Endothelial cell of umbilical vein (primary cell): Measurements from ENCODE around the gene PAX5. TPM values are rescaled to one million over a fixed set of nuclear protein-coding genes. Genes with fewer than 3 reads are reported as not detected.
"Not testable (repeated sequence)": the region's sequence is repeated elsewhere in the genome, so short reads cannot be mapped to it uniquely, and the experiment has no call there.

Source experiments
- BruUV-seq: library from RNA; stranded (reverse); fragments of 400-500 nt; replicated peaks from 2 replicates; lab custom pipeline; 2021; lab: Mats Ljungman, UMichigan
- CTCF ChIA-PET: fragments of 300-600, 350-600 bp; sonication (Branson Sonifier 250); formaldehyde crosslinking; loops from one replicate; lab custom pipeline; 2021; ENCODE audit warnings: antibody characterized with exemption, inconsistent platforms; lab: Charles Lee
- POLR2A ChIA-PET: fragments of 300-600, 350-600 bp; sonication (Branson Sonifier 250); formaldehyde crosslinking; loops from one replicate; lab custom pipeline; 2021; ENCODE audit warnings: antibody characterized with exemption, inconsistent platforms; lab: Charles Lee
- DNase-seq: peaks from one replicate; pipeline ENCODE4 v3.0.0-alpha.2; 2011; ENCODE audit warnings: low read depth, low spot score
- FAIRE-seq: peaks from 2 replicates; lab custom pipeline; 2011; peaks lifted over from hg19 to GRCh38; lab: Jason Lieb, UNC
- H2AFZ ChIP-seq: 2 replicates; pipeline ENCODE4 v1.6.0; 2012; ENCODE audit warnings: low read depth, low read length, control low read depth, inconsistent platforms
- H3K27ac ChIP-seq: 2 replicates; pipeline ENCODE4 v1.5.1; 2011; ENCODE audit warnings: low read depth, mild to moderate bottlenecking, control low read depth, low read length, moderate library complexity; ENCODE audit not compliant: insufficient read depth
- H3K27me3 ChIP-seq, 2 experiments: 2 replicates each; pipeline versions ENCODE4 v1.6.0 to v1.6.1; 2011; ENCODE audit warnings: low read length in 2 of 2, mixed read lengths in 1 of 2; ENCODE audit not compliant: control insufficient read depth in 2 of 2, insufficient read depth in 2 of 2
- H3K36me3 ChIP-seq, 2 experiments: 2 replicates in 1 of 2; 3 replicates in 1 of 2; pipeline ENCODE4 v1.5.1; 2011; ENCODE audit warnings: low read length in 2 of 2, mild to moderate bottlenecking in 1 of 2, moderate library complexity in 1 of 2; ENCODE audit not compliant: control insufficient read depth in 2 of 2, insufficient read depth in 2 of 2; ENCODE audit errors: extremely low read depth in 1 of 2
- H3K4me1 ChIP-seq: 3 replicates; pipeline ENCODE4 v1.5.1; 2011; ENCODE audit warnings: mild to moderate bottlenecking, low read length; ENCODE audit not compliant: control insufficient read depth, insufficient read depth; ENCODE audit errors: extremely low read depth
- H3K4me2 ChIP-seq: 2 replicates; pipeline ENCODE4 v1.6.1; 2011; ENCODE audit warnings: low read length, control low read depth, mixed read lengths; ENCODE audit not compliant: insufficient read depth
- H3K4me3 ChIP-seq, 3 experiments: fragments of 200-600 bp in 1 of 3; sonication (generic), shearing (Covaris generic) in 1 of 3; replicated peaks in 1 of 3; 2 replicates each; pipeline ENCODE4 v1.5.1; 2011 to 2016; ENCODE audit warnings: control low read depth in 3 of 3, low read length in 3 of 3, mild to moderate bottlenecking in 2 of 3, inconsistent platforms in 1 of 3, low read depth in 1 of 3, moderate library complexity in 1 of 3; ENCODE audit not compliant: insufficient read depth in 1 of 3
- H3K79me2 ChIP-seq: 2 replicates; pipeline ENCODE4 v1.6.0; 2012; ENCODE audit warnings: low read length, inconsistent platforms; ENCODE audit not compliant: control insufficient read depth, insufficient read depth
- H3K9ac ChIP-seq: replicated peaks from 2 replicates; pipeline ENCODE3; 2011; ENCODE audit warnings: low read length, control low read depth; ENCODE audit not compliant: insufficient read depth; ENCODE audit errors: extremely low read depth
- H3K9me1 ChIP-seq: replicated peaks from 3 replicates; pipeline ENCODE4 v1.6.0; 2011; ENCODE audit warnings: mild to moderate bottlenecking, low read length; ENCODE audit not compliant: control insufficient read depth, insufficient read depth; ENCODE audit errors: extremely low read depth
- H3K9me3 ChIP-seq: replicated peaks from 2 replicates; pipeline ENCODE4 v1.5.1; 2012; ENCODE audit warnings: low read length, inconsistent platforms; ENCODE audit not compliant: control insufficient read depth, insufficient read depth
- H4K20me1 ChIP-seq: replicated peaks from 2 replicates; pipeline ENCODE3; 2011; ENCODE audit warnings: mild to moderate bottlenecking, low read length; ENCODE audit not compliant: control insufficient read depth, insufficient read depth; ENCODE audit errors: extremely low read depth
- EZH2 ChIP-seq: IDR thresholded peaks from 2 replicates; pipeline ENCODE4 v1.6.1; 2012; ENCODE audit warnings: borderline replicate concordance, low read depth, mild to moderate bottlenecking, moderate library complexity, low read length, inconsistent platforms; ENCODE audit not compliant: severe bottlenecking
- FOS ChIP-seq: IDR thresholded peaks from 2 replicates; pipeline ENCODE4 v1.6.1; 2011; ENCODE audit warnings: mild to moderate bottlenecking, low read length, moderate library complexity, borderline replicate concordance; ENCODE audit not compliant: insufficient read depth
- GATA2 ChIP-seq: IDR thresholded peaks from 2 replicates; pipeline ENCODE4 v1.7.0; 2011; ENCODE audit warnings: low read depth, mild to moderate bottlenecking, moderate library complexity, mixed read lengths, low read length; ENCODE audit not compliant: insufficient read length, insufficient read depth
- JUN ChIP-seq: IDR thresholded peaks from 2 replicates; pipeline ENCODE4 v1.6.1; 2011; ENCODE audit warnings: borderline replicate concordance, low read depth; ENCODE audit not compliant: insufficient read length, insufficient read depth
- MYC ChIP-seq: IDR thresholded peaks from one replicate; pipeline ENCODE4 v1.6.1; 2011; ENCODE audit warnings: mild to moderate bottlenecking, low read depth, low read length
- POLR2A ChIP-seq: IDR thresholded peaks from 2 replicates; pipeline ENCODE4 v1.6.1; 2012; ENCODE audit warnings: low read depth, mild to moderate bottlenecking, control low read depth, low read length
- POLR2AphosphoS5 ChIP-seq: IDR thresholded peaks from 2 replicates; pipeline ENCODE4 v1.6.1; 2012; ENCODE audit warnings: low read depth, mild to moderate bottlenecking, control low read depth, low read length, moderate library complexity; ENCODE audit not compliant: insufficient read depth
- dilution Hi-C: fragments of 300-500 bp; cut with MboI; formaldehyde crosslinking; loops from one replicate; pipeline ENCODE4 v1.15.0; 2019; ENCODE audit warnings: low sequenced_read_pairs; ENCODE audit not compliant: extremely low pct_ligation_motif_present
- intact Hi-C: fragments of 100-400 bp; cut with micrococcal nuclease; formaldehyde crosslinking; loops from one replicate; pipeline ENCODE4 v1.10.0; 2022
- polyA plus RNA-seq, 4 experiments: library from polyadenylated mRNA; depleted of rRNA in 3 of 4; stranded (reverse) in 3 of 4; unstranded in 1 of 4; fragments of >200 nt; gene quantifications; 2 replicates each; pipeline versions ENCODE4 v1.2.1 to v1.2.3, GENCODE V29; 2011 to 2012; ENCODE audit warnings: missing spikeins in 1 of 4
- total RNA-seq: library from RNA; stranded (reverse); gene quantifications from 2 replicates; pipeline ENCODE4 v1.2.3, GENCODE V29; 2021
- TF ChIP-seq, protein P1 (sequence below), 2 donors: IDR thresholded peaks; 1 replicate in 1 of 2; 2 replicates in 1 of 2; pipeline ENCODE4 v1.5.1; 2011; ENCODE audit warnings: low read length in 2 of 2, mild to moderate bottlenecking in 2 of 2, moderate library complexity in 2 of 2, control low read depth in 1 of 2, inconsistent platforms in 1 of 2, low read depth in 1 of 2; ENCODE audit not compliant: insufficient read depth in 1 of 2; ENCODE audit errors: extremely low read depth in 1 of 2
- TF ChIP-seq, protein P2 (sequence below): IDR thresholded peaks from 2 replicates; pipeline ENCODE4 v1.6.1; 2011; ENCODE audit not compliant: insufficient read depth, insufficient read length

Gene PAX5
- total and polyA plus RNA-seq, 2 donors (not counting 3 experiments of a cell fraction or from before 2014, with no cell fraction given) = not detected

DNA sequence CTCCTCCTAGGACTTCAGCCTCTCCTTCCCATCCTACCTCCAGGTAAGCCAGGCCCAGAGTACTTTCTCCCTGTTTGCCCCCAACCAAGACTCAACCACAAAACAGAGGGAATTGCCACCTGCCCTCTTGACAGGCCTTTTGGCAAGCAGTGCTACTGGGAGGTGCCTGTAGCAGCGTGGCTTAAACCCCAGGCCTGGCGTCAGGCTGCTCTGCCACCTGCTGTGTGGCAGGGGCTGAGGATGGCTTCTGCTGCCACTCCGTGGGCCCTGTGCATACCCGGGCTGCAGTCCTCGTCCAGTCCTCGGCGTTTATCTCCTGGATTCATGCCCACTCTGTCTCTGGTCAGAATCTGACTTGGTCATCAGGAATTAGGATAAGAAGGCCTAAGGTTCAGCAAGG, 163.1 kb downstream of the PAX5 start:
- no peaks in the 10 kb centered on the region for H3K9me3 ChIP-seq
- FAIRE-seq (no peak), DNase-seq (no peak)
- H4K20me1 ChIP-seq = no peaks in the 10 kb centered on the region
- H3K4me3 ChIP-seq = no peak overlapping the region
- dilution Hi-C loops (no loop called here), intact Hi-C loops (loop anchor here (5.0 kb wide), 1 partner anchor 461 kb away; no protein-coding TSS in a partner anchor)
- peaks cover 6 to 17% of the 10 kb centered on the region in 2 experiments for H3K27me3 ChIP-seq
- no peaks in the 10 kb centered on the region for H3K9me1 ChIP-seq
- no peak overlapping the region for H3K27ac ChIP-seq
- BruUV-seq = no TSS peak
- CTCF ChIA-PET = interaction anchor here (5.1 to 6.4 kb wide), 3 partner anchors 102 to 125 kb away, joined by 52 to 81 read pairs (median 55); no protein-coding TSS in a partner anchor
- H3K79me2 ChIP-seq = no peaks in the 10 kb centered on the region
- no peaks in the 10 kb centered on the region for H3K4me1 ChIP-seq
- TF ChIP-seq JUN (no peak), EZH2 (no peak), MYC (no peak), GATA2 (no peak), FOS (no peak), POLR2AphosphoS5 (no peak), POLR2A (no peak)
- TF ChIP-seq, protein P1, sequence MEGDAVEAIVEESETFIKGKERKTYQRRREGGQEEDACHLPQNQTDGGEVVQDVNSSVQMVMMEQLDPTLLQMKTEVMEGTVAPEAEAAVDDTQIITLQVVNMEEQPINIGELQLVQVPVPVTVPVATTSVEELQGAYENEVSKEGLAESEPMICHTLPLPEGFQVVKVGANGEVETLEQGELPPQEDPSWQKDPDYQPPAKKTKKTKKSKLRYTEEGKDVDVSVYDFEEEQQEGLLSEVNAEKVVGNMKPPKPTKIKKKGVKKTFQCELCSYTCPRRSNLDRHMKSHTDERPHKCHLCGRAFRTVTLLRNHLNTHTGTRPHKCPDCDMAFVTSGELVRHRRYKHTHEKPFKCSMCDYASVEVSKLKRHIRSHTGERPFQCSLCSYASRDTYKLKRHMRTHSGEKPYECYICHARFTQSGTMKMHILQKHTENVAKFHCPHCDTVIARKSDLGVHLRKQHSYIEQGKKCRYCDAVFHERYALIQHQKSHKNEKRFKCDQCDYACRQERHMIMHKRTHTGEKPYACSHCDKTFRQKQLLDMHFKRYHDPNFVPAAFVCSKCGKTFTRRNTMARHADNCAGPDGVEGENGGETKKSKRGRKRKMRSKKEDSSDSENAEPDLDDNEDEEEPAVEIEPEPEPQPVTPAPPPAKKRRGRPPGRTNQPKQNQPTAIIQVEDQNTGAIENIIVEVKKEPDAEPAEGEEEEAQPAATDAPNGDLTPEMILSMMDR (IDR thresholded peaks at IDR 0.05; ENCODE audit: extremely low read depth in 1 of 2, insufficient read depth in 1 of 2, low read depth in 1 of 2, low read length in 2 of 2) = no peak
- TF ChIP-seq, protein P2, sequence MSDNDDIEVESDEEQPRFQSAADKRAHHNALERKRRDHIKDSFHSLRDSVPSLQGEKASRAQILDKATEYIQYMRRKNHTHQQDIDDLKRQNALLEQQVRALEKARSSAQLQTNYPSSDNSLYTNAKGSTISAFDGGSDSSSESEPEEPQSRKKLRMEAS = no peak
- POLR2A ChIA-PET = no interaction called here
- no peak overlapping the region for H2AFZ ChIP-seq
- H3K9ac ChIP-seq = no peak overlapping the region
- no peaks in the 10 kb centered on the region for H3K36me3 ChIP-seq
- H3K4me2 ChIP-seq = no peak overlapping the region

DNA sequence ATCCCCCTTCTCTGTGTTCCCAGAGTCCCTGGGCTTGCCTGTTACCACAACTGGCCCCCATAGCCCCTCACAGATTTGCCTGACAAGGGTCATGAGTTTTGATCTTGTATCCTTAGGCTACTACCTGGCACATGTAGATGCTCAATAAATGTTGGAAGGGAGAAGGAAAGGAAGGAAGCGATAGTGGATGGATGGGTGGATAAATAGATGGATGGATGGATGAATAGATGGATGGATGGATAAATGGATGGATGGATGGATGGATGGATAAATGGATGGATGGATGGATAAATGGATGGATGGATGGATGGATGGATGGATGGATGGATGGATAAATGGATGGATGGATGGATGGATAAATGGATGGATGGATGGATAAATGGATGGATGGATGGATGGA, 164.5 kb downstream of the PAX5 start:
- not testable (repeated sequence) for FAIRE-seq

More for the DNA sequence above, 164.5 kb downstream of the PAX5 start:
- H3K4me2 ChIP-seq, H3K4me3 ChIP-seq, H3K79me2 ChIP-seq, H3K36me3 ChIP-seq, BruUV-seq, POLR2A ChIA-PET, H3K9ac ChIP-seq, H3K27ac ChIP-seq, H2AFZ ChIP-seq, H3K9me1 ChIP-seq, H4K20me1 ChIP-seq, H3K9me3 ChIP-seq, H3K4me1 ChIP-seq, dilution Hi-C loops, DNase-seq: not testable (repeated sequence)
- CTCF ChIA-PET = interaction anchor here (1.0 kb wide), 1 partner anchor 542 kb away, joined by 4 read pairs; no protein-coding TSS in a partner anchor
- peaks cover 13 to 22% of the 10 kb centered on the region in 2 experiments for H3K27me3 ChIP-seq
- intact Hi-C loops = loop anchor here (5.0 to 10.0 kb wide), 2 partner anchors 235 to 463 kb away; no protein-coding TSS in a partner anchor
